ENCODE measurements around the gene SOBP.

- TF ChIP-seq POLR2A (IDR thresholded peaks at IDR 0.05; ENCODE audit: low read depth, low read length) (no peak), MYC (IDR thresholded peaks at IDR 0.05; ENCODE audit: low read depth, low read length) (no peak), CTCF (IDR thresholded peaks at IDR 0.05; ENCODE audit: extremely low read depth in 1 of 2, insufficient read depth in 1 of 2, low read depth in 1 of 2, low read length in 2 of 2) (no peak), MAX (IDR thresholded peaks at IDR 0.05; ENCODE audit: insufficient read depth, insufficient read length) (no peak), EZH2 (IDR thresholded peaks at IDR 0.05; ENCODE audit: borderline replicate concordance, low read depth, low read length, severe bottlenecking) (no peak), GATA2 (IDR thresholded peaks at IDR 0.05; ENCODE audit: insufficient read depth, insufficient read length, low read depth, low read length) (no peak), JUN (IDR thresholded peaks at IDR 0.05; ENCODE audit: borderline replicate concordance, insufficient read depth, insufficient read length, low read depth) (no peak), FOS (IDR thresholded peaks at IDR 0.05; ENCODE audit: borderline replicate concordance, insufficient read depth, low read length) (no peak)
Observed at GRCh38 chr6:107638493-107638892, 148.6 kb downstream of the SOBP start.
